HG03025 (cell line): ENCODE results near the gene DNAJB5.

Source experiments
- ATAC-seq: cut with Tn5 transposase; IDR thresholded peaks from one replicate; pipeline ENCODE4 v1.9.1; 2021; ENCODE audit warnings: mild to moderate bottlenecking, moderate library complexity; ENCODE audit not compliant: unreplicated experiment, low FRiP score

Gene DNAJB5

GRCh38 chr9:35044071-35044470 lies 54.5 kb downstream of the DNAJB5 start:
- ATAC-seq: no peak
